ENCODE results near the gene DAND5.

DNA sequence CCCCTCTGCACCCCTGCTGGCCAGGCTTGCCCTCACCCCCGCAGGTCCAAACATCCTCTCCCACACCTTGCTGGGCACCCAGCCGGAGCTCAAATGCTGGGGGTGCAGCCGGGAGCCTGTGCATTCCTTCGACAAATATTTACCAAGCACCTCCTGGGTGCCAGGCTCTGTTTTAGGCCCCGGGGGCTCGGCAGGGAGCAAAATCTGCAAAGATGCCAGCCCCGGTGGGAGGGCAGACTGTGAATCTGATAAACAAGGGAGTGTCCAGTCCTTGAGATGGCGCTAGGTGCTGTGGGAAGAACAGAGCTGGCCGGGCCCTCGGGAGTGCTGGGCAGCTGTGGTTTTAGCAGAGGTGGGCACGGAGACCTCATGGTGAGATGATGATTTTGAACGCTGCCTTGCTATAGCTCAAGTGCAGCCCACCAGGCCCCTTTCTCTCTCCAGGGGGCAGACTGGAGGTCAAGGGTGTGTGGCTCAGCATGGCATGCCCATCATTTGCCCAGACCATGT lies 36.5 kb downstream of the DAND5 start:
- TF ChIP-seq, protein P1, sequence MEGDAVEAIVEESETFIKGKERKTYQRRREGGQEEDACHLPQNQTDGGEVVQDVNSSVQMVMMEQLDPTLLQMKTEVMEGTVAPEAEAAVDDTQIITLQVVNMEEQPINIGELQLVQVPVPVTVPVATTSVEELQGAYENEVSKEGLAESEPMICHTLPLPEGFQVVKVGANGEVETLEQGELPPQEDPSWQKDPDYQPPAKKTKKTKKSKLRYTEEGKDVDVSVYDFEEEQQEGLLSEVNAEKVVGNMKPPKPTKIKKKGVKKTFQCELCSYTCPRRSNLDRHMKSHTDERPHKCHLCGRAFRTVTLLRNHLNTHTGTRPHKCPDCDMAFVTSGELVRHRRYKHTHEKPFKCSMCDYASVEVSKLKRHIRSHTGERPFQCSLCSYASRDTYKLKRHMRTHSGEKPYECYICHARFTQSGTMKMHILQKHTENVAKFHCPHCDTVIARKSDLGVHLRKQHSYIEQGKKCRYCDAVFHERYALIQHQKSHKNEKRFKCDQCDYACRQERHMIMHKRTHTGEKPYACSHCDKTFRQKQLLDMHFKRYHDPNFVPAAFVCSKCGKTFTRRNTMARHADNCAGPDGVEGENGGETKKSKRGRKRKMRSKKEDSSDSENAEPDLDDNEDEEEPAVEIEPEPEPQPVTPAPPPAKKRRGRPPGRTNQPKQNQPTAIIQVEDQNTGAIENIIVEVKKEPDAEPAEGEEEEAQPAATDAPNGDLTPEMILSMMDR (IDR thresholded peaks at IDR 0.05), result no peak
- peak; percentile 30 for TF ChIP-seq POLR2AphosphoS5 (IDR thresholded peaks at IDR 0.05)
